Activated CD8-positive, alpha-beta memory T cell treated with anti-CD3 and anti-CD28 coated beads for 48 hours (primary cell): ENCODE data around the gene ADGRL1.
"Not testable (repeated sequence)": the region's sequence is repeated elsewhere in the genome, so short reads cannot be mapped to it uniquely, and the experiment has no call there.

ENCODE experiments used
- DNase-seq, 3 experiments: peaks; one replicate each; pipeline ENCODE4 v3.0.0-alpha.2; 2020; ENCODE audit warnings: low read depth in 2 of 3, low spot score in 2 of 3

The ADGRL1 gene

DNA sequence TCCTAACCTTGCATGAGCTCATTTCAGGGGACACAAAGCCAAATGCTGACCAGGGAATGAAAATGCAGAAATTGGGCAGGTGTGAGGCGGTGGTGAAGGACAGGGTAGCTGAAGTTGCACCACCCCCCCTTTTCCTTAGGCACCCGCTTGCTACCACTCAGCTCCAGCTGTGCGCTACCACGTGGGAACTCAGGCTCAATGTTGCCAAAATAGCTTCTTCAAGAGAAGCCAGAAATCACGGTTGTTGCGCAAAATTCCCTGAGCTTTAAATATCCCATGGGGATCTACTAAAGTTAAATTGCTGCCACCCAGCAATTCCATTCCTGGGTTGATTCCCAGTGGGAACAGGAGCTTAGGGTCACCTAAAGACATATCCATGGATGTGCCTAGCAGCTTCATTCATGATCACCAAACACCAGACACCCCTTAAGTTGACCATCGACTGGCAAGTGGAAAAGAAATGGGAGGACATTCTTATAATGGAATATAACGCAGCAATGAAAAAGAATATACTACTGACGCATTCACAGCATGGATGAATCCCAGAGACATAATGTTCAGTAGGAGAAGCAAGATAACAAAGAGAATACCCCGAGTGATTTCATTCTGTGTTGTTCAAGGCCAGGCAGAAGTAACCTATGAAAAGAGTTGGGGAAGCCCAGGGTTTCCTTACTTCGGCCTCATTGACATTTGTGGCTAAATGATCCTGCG, 12.8 kb upstream of the ADGRL1 start:
- no peak for DNase-seq

DNA sequence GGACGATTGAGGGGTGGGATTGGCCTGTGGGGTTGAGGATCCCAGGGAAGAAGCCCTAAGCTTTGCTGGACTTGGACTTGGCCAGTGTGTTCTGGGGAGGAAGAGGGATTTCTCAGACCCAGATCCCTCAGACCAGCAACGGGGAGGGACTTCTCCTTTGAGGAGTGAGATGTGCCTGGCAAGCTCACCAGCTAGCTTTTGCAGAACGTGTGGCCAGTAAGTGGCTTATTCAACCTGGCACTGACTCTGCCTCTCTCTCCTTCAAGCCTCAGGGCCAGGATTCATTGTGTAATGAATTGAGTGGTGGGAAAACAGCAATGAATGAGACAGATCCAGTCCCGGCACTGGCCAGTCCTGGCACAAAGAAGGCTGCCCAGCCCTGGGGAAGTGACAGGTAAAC, 11.9 kb upstream of the ADGRL1 start:
- DNase-seq: not testable (repeated sequence)

DNA sequence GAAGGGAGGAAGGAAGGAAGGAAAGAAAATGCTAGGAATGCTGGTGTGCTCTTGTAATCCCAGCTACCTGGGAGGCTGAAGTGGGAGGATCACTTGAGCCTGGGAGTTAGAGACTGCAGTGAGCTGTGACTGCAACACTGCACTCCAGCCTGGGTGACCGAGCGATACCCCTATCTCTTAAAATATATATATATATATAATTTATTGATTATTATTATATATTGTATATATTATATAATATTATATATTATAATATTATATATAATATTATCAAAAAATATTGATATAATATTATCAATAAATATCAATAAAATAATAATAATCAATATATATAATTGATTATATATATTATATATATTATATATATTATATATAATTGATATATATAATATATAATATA, 8.6 kb upstream of the ADGRL1 start:
- DNase-seq: no peak

DNA sequence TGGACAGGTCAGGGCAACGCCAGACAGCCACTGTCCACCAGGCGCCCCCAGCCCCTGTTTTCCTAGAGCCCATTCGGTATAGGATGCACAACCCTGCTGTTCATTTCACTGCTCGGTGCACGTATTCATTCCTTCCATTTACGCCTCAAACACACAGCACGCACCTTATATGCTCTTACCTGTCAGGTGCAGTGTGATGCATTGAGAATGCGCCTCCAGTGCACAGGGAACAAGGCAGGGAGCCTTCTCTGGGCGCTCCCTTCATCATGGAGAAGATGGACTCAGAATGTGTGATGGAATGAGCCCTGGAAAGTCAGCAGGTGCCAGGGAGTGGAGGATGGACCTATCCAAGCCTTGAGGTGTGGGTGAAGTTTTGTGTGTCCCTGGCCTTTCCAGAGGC, 4.2 kb upstream of the ADGRL1 start:
- DNase-seq: not testable (repeated sequence)

DNA sequence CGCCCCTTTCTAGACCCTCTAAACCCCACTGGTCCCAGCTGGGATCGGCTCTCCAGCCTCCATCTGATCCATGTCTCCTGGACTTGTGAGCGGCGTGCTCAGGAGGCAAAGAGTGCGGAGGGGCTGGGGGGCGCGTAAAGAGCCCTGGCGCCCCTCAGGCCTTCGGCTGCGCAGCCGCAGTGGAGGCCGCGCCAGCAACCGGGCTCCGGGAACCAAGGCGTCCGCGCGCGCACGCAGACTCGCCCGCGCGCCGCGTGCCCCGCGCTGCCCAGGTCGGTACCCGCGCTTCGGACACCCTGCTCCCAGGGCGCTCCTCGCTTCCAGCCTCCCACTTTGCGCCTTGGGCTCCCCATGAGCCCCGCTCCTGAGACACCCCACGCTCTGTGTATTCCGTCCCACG, 3.4 kb upstream of the ADGRL1 start:
- not testable (repeated sequence) for DNase-seq

DNA sequence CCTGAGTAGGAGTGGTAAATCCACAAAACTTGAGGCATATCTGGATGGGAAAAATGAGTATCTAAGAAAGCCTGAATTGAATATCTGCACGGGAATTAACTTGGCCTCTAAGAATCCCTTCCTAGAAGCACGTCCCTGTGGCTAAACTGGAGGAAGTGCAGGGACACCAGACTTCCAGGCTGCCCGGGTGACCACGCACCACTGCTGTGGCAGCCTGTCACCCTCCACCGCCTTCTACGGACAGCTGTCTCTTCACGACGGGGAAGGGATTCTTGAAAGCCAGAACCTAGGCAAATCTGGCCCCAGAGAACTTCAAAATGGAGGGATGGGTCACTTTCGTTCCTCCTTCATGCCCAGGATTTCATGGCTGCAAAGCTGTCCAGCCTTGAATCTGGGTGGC, 2.5 kb upstream of the ADGRL1 start:
- not testable (repeated sequence) for DNase-seq

DNA sequence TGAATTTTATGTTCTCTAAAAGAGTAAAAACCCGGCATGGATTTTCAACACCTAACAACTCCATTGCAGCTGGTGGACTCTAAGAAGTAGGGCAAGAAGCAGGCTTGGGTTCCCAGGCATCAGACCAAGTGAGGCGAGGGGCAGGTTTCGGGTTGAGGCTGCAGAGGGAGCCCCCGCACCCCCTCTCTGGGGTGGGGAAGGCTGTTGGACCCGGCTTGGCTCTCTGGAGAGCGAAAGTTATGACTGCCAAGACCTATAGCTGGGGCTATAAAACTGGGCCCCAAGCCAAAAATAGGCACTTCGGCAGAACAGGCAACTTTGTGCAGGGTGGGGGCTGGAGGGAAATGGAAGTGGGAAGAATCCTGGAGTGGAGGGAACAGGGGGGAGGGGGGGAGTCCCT, 1.8 kb upstream of the ADGRL1 start:
- not testable (repeated sequence) for DNase-seq

DNA sequence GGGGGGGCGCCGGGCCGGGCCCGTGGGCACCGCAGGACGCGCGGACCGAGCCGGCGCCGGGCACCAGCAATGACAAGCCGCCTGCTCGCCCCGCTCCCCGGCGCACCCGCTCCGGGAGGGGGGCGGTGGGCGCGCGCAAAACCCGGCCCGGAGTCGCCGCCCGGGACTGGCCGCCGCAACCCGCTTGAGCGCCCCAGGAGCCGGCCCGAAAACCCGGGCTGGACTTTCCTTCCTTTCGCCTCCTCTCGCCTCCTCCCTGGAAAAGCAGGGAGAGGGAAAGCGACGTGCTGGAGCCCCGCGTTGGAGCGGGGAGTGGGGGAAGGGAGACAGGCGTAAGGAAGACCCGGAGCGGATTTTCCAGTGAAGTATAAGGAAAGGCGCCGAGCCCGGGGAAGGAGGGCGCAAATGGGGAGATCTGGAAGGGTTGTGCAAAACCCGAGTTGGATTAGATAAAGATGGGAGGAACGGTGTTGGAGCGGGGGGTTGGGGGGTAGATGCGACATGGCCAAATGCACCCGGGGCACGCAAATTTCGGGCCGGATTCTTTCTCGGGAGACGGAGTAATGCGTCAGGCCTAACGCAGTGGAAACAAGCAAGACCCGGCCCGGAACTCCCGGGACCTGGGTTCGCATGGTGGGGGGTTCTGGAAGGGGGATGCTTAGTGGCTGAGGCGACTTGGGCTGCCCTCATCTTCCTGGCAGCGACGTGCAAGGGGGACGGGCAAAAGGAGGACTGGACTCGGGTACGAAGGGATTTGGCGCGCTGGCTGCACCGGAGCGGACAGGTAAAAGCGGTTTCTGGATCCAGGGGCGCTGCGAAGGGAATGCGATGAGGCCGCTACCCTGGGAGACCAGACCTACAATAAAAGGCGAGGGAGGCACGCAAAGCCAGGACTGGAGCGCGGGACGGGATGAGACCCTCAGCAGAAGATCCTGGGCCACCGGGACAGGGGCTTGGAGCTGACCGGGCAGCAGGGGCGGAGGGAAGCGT, 1.1 kb upstream of the ADGRL1 start:
- DNase-seq: peak; percentile 50 to 74 (median 56)

DNA sequence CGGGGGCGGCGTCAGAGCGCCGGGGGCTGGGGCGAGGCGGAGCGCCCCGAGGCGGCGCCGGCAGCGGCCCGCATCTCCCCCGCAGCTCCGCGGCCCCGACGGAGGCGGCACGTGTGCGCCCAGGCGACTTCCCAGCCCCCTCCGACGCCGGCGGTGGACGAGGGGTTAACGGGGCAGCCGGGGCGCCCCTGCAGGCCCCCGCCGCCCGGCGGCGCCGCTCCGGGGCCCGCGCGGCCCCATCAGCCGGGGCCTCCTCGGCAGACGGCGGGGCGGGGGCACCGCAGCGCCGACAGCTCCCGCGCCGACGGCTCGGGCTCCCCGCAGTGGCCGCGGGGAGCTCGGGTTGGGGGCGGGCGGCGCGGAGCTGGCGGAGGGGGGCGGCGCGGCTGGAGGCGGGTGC, 339 bp upstream of the ADGRL1 start:
- not testable (repeated sequence) for DNase-seq

DNA sequence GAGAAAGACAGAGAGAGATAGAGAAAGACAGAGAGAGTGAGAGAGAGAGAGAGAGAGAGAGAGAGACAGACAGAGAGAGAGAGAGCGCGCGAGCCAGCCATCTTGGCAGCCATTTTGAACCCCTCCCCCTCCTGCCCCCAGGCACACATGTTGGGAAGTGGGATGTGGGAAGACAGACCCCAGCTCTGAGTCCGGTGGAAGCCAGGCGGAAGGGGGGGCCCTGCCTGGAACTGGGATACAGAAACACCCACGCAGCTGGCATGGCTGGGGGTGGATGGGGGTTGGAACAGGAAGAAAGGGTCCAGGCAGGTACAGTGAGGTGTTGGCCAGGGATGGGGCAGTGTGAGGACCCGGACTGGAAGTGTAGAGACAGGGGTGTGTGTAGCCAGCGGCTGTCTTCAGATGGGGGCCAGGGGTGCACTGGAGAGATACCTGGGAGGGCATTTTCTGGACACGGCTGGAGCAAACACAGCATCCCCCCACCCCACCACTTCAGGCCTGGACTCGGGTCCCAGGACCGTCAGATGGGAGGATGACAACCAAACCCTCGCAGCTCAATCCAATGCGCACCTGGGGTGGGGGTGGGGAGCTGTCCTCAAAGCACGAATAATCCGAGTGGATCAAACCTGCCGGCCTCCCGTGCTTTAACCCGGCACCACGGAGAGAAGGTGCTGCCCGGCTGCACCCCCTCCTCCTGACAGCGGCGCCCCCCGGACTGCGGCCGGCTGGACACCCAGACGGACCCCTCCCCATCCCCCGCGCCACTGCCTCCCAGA, 1.1 kb downstream of the ADGRL1 start:
- DNase-seq: not testable (repeated sequence)

DNA sequence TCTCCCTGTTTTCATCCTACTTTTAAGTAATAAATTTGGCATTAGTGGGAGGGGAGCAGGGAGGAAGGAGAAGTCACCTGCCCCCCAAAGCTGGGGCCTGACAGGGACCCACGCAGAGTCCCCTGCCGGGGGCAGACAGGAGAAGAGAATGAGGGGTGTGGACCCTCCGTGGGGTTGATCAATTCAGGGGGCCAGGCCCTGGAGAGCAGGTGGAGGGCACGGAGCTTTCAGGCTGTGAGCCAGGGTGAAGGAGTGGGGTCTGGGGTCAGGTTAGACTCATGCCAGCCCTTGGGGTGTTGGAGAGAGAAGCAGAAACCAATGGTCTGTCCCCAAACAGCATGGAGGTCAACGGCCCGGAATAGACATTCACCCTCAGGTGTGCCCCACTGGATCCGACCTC, 1.8 kb downstream of the ADGRL1 start:
- DNase-seq: not testable (repeated sequence)

DNA sequence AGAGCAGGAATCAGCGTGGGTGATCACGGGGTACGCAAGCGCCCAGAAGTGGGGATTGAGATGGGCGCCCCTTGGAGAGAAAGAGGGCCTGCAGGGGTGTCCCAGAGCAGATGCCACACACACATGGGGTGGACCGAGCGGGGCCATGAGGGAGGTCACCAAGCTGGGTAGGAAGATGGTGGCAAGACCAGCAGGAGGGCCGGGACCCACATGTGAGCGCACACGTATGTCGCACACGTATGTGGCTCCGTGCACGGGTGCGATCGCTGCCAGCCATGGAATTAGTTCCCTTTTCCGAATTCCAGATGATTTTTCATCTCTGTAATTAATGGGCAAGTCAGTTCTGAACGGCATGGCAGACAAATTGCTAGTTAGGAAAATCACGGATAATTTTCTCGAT, 2.2 kb downstream of the ADGRL1 start:
- not testable (repeated sequence) for DNase-seq

DNA sequence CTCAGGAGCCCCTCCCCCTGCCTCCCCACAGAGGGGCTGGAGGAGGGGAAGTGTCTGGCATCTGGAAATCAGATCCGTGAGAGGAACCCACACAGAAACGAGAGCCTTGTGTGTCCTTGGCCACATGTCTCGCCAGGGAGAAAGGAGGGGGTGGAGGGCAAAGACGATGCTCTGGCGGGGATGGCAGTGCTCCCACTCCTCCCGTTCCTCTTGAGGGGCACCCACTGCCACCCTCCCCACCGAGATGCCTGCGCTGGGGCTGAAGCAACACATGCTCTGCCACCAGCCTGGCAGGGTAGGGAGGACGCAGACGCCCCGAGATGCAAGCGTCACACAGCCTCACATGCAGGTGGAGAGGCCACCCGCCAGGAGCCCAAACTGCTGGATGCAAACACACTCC, 2.8 kb downstream of the ADGRL1 start:
- DNase-seq: no peak

DNA sequence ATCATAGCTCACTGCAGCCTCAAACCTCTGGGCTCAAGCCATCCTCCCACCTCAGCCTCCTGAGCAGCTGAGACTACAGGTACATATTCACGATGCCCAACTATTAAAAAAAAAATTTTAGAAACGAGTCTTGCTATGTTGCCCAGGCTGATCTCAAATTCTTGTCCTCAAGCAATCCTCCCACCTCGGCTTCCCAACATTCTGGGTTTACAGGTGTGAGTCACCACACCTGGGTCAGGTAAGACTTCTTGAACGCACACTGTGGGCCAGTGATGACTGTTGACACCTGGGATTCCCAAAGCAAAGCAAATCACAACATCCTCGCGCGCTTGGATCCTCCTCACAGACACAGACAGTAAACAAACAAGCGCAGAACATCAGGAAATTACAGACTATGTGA, 4.5 kb downstream of the ADGRL1 start:
- DNase-seq: not testable (repeated sequence)

DNA sequence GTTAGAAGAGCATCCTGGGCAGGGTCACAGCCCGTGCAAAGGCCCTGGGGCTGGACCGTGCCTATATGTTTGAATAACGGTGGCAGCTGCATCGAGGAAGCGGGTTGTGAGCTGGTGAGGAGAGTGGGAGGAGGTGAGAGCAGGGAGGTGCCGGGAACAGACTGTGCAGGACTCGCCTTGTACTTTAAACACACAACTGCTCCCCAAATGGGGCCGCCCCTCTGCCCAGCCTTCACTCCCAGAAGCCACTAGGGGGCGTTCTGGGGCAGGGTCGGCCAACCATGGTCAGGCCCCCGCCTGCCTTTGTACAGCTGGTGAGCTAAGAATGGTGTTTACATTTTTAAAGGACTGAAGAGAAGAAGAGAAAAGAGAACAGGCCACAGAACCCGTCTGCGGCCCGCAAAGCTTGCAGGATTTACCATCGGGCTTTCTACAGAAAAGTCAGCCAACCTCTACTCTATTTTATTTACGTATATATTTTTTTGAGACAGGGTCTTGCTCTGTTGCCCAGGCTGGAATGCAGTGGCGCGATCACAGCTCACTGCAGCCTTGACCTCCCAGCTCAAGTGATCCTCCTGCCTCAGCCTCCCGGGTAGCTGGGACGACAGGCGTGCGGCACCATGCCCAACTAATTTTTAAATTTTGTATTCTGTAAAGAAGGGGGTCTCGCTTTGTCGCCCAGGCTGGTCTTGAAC, 5.7 kb downstream of the ADGRL1 start:
- DNase-seq: peak in 2 of 3 experiments; percentile 37 to 38

DNA sequence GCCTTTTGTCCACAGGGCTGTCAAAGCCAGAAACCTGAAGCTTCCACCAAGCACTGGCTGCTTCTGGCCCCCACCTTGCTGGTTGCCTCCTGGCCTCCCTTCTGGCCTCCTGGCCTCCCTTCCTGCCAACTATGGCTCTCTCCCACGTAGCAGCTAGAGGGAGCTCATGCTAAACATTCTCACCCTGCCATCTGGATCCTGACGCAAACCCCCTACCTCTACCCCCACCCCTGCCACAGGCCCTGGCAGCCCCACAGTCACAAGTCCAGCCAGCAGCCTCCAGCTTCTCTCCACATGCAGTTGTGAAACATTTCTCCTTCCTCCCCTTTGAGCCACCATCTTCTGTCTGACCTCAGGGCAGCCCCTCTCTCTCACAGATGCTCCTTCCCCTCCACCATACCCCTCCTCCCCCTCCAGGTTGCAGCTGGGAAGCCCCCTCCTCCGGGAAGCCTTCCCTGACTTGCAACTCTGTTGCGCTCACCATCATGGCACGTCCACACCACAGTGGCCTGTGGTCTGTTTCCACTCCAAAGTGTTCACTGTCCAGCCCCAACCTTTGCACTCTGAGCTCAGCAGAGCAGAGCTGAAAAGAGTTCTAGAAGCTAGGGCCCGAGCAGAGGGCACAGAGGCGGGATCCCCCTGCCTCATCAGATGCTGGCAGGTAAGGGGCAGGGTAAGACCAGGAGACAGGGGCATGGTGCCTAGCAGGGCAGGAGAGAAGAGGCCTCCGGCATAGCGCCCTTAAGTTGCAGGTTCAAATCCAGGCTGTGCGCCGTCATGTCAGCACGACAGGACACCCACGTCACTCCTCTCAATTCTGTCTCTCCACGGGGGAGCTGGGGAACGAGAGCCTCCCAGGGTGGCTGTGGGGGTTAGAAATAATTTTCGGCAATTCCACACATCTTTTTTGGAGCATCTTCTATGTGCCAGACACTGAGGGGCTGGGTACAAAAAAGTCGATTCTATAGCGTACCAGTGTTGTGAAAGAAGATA, 7.3 kb downstream of the ADGRL1 start:
- no peak for DNase-seq

DNA sequence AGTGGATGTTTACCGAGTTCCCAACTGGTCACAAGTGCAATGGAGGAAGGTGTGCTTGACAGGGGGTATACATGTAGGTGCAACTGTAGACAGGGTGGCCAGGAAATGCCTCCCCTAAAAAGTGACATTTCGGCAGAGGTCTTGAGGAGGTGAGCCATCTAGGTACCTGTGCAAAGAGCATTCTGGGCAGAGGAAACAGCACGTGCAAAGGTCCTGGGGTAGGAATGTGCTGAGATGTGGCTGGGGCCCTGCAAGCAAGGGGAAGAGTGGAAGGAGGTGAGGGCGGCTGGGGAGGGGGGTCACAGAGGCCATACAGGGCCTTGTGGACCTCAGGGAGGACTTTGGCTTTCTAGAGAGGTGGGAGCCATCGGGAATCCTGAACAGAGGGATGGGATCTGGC, 8.1 kb downstream of the ADGRL1 start:
- no peak for DNase-seq

DNA sequence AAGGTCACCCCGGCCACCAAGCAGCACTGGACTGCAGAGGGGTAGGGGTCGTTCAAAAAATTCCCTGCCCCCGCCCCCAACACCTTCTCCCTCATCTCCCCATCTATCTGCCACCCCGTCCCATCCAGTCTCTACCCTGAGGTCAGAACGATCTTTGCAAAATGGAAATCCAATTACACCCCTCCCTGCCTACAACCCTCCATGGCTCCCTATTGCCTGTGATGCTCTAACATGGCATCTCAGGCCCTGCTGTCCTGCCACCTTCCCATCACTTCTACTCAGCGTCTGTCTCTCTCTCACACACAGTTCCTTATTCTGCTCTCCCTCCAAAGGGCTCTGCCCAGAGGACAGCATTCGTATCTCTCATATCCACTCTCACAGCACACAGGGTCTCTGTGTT, 8.7 kb downstream of the ADGRL1 start:
- not testable (repeated sequence) for DNase-seq

DNA sequence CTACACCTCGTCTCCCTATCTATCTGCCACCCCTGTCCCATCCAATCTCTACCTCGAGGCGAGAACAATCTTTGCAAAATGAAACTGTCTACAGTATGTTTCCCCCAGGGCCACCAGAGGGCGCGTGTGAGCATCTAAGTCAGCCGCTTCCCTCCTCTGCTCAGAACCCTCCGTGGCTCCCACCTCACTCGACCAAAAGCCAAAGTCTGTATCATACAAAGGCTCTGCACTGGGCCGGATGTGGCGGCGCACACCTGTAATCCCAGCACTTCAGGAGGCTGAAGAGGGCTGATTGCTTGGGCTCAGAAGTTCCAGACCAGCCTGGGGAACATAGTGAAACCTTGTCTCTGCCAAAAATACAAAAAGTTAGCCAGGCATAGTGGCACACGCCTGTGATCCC, 9.9 kb downstream of the ADGRL1 start:
- DNase-seq: peak; percentile 30 to 78 (median 58)

DNA sequence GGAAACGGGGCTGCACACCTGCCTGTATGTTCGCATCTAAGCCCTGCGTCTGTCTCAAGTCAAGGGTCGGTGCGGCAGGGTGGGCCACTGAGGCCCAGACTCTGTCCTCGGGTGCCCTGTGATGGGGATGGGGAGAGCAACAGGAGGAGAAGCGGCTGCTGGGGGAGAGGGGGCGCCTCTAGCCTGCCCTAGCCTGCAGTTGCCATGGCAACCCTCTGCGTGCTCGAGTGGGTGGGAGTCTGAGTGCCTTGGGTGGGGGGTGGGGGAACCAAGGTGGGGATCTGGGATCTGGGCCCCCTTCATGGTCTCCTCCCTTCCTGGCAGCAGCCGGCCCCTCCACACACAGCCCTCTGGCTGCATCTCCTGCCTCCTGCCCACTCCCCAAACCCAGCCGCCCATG, 10.8 kb downstream of the ADGRL1 start:
- not testable (repeated sequence) for DNase-seq
